ENCODE measurements around the gene HEXIM2.
A peak's percentile ranks its signal among the peaks of the same experiment; 100 is the strongest.
"Not testable (repeated sequence)": the region's sequence is repeated elsewhere in the genome, so short reads cannot be mapped to it uniquely, and the experiment has no call there.

The HEXIM2 gene

DNA sequence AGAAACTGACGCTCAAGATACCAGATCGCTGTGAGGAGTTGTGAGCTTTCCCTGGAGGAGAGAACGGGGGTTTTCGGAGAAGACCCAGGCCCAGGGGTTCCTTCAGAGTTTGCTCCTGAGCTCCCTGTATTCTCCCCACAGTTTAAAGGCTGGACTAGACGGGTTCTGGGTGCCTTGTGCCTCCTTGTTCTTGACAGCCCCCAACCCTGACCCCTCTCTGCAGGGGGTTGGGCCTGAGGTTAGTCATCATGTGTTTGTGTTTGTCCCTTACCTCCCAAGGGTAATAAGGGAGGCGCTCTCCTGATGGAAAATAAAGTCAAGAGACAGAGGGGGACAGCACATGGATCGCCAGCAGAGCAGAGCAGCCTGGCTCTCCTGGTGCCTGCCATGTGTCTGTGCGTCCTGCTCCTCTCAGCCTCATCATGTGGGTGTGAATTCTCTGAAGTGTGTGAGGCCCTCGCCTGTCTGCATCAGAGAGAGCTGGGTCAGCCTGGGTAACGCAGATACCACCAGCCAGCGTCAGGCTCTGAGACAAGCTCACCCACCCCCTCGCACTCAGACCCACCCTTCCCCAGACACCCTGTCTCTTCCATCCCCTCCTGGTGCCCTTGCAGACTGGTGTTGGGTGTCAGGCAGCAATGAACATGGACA is 8.7 kb downstream of the HEXIM2 start:
- DNase-seq (ENCODE audit: low read depth), result no peak

DNA sequence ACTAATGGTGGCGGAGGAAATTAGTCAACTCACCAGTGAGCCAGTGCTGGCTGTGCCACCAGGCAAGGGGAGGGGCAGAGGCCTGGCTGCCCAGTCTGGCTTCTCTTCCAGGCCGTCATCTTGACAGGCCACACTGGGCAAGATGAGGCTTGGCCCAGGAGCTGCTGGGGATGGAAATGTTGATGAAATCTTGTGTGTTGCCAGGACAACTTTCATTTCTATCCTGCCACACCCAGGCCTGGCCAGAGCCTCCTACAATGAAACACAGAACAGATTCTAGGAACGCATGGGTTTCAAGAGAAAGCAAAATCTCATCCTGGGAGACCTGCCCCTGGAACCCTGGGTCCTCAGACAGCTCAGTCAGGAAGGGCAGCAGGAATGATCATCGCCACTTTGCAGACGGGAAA is 9.3 kb downstream of the HEXIM2 start:
- DNase-seq (ENCODE audit: low read depth), result no peak

DNA sequence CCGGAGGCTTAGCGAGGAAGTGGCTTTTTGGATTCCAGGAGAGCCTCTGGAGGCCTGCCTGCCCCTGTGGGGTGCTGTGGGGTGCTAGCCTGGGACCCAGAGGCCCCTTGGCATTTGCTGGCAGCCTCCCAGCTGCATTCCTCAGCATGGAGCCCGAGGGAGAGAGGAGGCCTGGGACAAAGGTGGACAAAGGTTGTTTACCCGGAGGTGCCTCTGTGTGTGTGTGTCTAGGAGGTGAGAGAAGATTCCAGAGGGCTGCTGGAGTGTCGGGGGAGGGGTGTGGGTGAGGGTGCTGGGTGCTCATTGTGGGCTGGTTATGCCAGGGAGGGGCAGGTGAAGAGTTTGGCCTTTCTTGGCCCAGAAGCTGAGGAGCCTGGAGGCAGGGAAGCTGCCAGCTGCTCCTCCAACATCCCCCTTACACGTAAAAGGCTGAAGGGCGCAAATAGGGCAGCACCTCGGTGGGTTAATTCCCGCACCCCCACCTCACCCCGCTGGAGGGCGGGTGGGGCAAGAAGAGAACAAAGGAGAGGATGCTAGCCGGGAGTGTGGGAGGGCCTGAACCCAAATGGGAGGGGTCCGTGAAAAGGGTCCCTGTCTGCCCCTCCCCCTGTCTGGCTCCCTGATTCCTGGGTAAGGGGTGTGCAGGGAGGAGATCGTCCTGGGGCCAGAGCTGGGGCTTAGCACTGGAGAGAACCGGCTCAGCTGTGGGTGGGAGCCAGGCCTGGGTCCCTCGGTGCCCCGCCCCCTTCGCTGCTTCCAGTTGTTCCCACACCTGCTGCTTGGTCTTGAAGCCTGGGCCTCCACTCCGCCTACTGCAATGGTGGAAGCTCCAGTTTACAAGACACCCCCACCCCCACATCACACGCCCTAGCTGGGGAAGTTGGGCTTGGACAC is 9.9 kb downstream of the HEXIM2 start:
- no peak for DNase-seq (ENCODE audit: low read depth)

DNA sequence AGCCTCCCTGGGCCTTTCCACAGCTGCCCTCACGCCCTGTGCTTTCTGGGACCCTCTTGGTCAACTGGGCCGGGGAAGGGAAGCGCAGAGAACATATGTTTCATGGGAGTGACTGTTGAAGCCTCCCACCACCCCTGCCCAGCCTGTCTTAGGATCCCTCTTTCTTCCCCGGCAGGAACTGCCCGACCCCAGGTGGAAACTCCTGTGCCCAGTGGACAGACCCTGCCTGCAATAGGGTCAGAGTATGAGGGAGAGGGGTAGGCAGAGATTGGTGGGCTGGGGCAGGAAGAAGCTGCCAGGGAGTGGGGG is 10.5 kb downstream of the HEXIM2 start:
- DNase-seq (ENCODE audit: low read depth), result no peak

DNA sequence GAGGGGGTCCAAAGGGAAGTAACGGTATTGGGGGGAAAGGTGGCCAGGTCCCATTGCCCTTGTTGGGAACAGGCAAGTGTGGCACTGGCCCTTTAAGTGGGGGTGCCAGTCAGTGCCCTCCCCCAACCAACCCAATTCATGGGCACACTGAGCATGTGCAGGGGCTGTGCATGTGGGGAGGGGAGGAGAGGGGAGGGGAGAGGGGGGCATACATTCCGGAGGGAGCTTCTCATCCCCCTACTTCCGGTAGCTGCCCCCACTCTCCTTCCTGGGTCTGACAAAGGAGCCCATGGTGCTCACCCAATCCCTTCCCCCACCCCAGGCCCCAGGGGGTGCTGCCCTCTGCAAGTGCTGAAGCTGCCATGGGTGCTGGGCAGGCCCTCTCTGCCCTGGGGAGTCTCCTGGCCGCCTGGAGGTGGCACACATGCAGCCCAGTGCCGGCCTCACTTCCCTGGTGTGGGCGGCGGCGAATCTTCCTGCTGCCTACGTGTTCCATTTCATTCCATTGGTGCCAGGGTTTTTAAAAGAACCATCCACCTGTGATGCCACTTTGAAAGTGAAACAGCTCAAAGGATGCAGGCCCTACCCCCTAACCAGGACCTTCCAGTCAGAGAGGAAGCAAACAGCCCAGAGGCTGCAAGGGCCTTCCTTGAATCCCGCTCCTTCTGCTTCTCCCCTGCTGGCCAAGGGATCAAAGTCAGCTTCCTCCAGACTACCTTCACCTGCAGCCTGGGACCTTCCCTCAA is 11.0 kb downstream of the HEXIM2 start:
- DNase-seq (ENCODE audit: low read depth), result peak; percentile 22

DNA sequence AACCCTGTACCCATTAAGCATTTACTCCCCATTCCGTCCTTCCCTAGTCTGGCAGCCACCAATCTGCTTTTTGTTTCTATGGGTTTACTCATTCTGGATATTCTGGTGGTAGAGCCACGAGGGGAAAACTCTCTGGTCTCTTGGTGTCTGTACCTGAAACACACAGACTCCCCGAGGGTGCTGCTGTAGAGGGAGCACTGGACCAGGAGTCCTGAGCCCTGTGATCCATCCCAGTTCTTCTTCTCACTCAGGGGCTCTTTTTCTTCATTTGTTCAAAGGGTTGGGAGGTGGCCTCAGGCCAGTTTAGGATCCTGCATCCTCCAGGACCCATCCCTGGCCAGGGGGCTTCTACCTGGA is 14.1 kb downstream of the HEXIM2 start:
- DNase-seq (ENCODE audit: low read depth), result no peak

DNA sequence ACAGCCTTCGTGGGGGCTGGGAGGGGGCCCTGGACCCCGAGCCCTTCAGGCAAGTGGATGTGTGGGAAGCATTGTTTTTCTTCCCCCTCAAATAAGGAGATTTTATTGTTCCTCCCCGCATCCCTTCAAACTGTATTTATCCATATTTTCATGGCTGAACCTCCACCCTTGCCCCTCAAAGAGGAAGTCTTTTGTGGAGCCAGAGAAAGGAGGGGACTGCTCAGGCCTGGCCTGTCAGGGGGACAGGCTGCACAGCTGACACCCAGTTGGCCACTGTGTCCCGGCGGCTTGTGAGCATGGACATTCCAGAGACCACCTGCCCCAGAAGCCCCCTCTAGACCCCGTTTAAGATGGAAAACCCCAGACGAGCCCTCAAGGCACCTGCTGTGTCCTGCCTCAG is 15.9 kb downstream of the HEXIM2 start:
- no peak for DNase-seq (ENCODE audit: low read depth)

DNA sequence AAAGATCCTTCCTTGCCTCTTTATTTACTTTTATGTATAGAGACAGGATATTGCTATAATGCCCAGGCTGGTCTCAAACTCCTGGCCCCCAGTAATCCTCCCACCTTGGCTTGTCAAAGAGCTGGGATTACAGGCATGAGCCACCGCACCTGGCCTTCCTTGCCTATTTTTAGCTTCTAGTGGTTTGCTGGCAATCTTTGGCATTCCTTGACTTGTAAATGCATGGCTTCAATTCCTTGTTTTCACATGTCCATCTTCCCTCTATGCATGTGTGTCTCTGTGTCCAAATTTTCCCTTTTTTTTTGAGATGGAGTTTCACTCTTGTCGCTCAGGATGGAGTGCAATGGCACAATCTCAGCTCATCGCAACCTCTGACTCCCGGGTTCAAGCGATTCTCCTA is 22.5 kb downstream of the HEXIM2 start:
- no peak for DNase-seq (ENCODE audit: low read depth)

DNA sequence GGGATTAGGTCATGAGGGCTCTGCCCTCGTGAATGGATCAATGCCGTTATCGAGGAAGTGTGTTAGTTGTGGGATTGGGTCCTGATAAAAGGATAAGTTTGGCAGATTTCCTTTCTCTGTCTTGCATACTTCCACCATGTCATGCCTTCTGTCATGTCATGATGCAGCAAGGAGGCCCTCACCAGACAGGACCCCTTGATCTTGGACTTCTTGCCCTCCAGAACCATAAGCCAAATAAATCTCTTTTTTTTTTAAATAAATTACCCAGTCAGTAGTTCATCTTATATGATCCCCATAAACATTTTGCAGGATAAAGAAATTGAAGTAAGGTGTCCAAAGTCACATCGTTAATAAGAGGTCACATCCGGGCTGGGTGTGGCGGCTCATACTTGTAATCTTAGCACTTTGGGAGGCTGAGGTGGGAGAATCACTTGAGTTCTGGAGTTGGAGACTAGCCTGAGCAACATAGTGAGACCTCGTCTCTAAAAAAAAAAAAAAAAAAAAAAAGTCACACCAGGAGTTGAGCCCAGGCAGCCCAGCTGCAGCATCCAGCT is 25.2 kb downstream of the HEXIM2 start:
- no peak for DNase-seq (ENCODE audit: low read depth)

DNA sequence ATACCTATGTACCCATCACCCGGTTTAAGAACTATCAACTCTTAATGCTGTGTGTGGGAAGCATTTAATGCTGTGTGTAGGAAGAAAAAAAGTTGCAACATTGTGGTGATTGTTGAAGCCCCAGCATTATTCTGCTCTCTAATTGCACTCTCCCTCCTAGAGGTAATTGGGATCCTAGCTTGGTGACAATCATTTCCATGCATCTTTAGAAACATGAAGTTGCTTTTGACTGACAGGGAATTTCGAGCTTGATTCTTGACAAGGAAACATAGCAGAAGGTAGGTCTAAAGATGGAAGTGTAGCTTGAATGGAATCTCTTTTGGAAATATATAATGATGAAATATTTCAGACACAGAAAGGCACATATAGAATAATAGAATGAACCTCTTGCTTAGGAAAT is 27.3 kb downstream of the HEXIM2 start:
- no peak for DNase-seq (ENCODE audit: low read depth)

DNA sequence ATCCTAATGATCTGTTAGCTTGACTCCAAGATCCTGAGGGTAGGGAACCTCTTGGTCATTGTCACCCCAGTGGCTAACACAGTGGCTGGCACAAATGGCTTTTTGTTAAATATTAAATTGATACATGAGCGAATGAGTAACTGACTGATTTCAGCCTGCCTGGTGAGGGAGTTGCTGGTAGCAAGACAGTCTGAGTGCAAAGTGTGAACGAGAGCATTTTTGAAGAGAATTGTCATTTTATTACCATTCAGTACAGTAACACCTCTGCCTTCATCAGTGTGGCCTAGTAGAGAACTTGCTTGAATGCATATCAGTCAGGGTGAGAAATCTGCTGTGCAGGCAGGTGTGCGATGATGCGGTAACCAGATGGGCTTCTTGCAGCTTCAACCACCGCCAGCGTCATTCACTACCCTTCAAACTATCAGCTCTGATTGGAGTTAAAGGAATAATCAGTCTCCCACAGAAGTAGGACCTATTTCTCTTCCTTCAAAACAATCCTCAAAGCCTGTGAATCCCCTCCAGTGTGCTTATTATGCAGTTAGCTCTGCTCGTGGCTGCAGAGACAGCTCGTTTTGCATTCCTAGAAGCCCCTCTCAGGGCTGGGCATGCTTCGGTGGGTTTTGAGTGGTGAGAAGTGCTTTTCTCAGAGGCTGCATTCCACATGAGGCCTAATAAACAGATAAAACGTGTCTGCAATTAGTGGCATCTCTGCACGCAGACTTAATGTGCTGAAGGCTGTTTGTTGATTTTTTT is 29.0 kb downstream of the HEXIM2 start:
- DNase-seq (ENCODE audit: low read depth), result no peak

DNA sequence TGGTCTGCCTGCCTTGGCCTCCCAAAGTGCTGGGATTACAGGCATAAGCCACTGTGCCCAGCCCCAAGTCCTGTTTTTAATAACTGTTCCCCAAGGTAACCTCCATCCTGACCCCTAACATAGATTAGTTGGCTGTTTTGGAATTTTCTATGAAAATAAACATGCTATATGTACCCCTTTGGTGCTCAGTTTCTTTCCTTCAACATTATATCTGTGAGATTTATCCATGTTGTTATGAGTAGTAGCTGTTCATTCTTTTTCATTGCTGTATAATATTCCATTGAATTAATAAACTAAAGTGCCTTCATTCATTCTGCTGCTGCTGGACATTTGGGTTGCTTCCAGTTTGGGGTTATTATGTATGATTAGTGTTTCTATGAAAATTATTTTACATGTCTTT is 33.7 kb downstream of the HEXIM2 start:
- DNase-seq (ENCODE audit: low read depth), result no peak

DNA sequence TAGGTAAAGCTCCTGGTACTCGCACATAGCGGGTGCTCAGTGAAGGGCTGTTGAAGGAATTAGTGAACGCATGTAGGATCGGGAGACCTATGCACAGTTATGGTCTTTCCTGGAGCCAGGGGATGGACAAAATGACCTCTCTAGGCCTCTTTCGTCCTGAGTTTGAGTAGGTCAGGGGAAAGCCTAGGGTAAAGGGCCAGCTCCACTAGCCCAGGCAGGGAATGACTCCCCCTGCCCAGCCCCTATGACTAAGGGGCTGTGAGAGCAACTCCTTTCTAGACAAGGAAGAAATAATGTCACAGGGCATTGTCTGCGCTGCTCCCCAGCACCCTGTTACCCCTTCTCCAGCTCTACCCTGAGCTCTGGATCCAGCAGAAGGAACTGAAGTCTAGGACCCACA is 35.4 kb downstream of the HEXIM2 start:
- DNase-seq (ENCODE audit: low read depth), result no peak

DNA sequence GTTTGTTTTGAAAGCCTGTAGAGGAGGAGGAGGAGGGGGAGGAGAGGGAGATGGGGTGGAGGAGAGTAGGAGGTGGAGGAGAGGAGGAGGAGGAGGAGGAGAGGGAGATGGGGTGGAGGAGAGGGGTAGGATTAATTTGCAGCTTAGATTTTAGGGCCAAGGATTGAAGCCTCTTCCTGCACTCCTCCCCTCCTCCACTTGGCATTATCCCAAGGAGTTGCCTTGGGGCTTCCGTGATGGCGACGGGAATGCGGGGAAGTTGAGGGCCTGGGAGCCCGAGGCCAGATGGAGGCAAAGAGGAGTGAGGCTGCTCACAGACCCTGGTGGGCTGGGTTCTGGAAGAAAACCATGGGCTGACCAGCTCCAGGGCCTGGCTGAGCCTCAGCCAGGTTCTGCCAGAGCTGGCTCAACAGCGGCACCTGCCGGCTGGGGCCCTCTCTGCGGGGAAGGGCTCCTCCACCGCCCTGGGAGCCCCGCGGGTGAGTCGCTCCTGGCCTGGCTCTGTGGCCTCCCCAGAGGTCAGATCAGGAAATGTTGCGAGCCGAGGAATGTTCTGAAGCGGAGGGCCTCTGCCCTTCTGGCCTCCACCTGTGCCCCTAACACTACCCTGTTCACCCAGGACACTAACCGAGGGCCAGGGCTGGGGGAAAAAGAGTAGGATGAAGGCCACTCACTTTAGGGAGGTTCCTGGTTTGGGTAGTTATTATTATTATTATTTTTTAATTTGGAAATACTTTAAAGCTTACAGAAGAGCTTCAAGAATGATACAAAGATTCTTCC is 36.1 kb downstream of the HEXIM2 start:
- peak; percentile 76 for DNase-seq (ENCODE audit: low read depth)

DNA sequence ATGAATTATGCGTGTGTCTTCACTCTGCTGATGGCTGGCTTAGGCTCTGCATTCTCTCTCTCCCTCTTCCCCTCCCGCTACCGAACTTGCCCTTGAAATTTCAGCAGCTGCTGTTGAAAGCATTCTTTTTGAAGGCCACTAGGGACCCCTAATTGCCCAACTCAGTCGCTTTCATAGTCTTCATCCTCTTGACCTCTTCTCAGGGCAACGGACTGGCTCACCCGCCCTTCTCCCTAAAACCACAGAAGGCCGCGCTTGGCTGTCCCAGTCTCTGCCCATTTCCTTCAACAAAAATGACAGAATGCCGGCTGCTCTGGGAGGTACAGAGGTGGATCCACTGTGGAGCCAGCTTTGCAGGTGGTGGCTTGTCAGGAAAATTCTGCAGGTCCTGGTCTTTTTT is 39.0 kb downstream of the HEXIM2 start:
- DNase-seq (ENCODE audit: low read depth), result no peak

DNA sequence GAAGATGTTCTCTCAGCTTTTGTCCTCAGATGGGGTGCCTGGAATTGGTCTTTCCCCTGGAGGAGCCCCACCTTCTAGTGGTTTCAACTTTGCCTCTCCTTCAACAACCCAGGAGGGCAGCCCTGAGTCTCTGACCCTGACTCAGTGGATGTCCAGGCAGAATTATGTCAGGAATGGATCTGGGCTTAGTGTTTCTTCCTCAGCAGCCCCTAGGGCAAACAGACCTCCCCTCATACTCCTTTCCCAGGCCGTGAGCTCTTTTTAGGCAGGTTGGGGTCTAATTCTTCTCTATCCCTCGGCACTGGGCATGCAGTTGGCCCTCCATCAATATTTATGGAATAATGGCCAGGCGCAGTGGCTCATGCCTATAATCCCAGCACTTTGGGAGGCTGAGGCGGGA is 39.8 kb downstream of the HEXIM2 start:
- DNase-seq (ENCODE audit: low read depth), result no peak

DNA sequence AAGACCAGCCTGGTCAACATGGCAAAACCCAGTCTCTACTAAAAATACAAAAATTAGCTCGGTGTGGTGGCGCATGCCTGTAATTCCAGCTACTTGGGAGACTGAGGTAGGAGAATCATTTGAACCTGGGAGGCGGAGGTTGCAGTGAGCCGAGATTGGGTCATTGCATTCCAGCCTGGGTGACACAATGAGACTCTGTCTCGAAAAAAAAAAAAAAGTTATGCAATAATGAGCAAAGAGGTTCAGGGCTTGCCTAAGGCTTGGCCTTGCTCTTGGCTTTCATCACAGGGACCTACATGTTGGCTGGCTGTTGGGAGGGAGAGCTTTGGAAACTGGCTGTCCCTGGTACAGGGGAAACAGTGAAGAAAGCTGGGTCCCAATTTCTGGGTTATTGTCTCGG is 40.2 kb downstream of the HEXIM2 start:
- not testable (repeated sequence) for DNase-seq (ENCODE audit: low read depth)

DNA sequence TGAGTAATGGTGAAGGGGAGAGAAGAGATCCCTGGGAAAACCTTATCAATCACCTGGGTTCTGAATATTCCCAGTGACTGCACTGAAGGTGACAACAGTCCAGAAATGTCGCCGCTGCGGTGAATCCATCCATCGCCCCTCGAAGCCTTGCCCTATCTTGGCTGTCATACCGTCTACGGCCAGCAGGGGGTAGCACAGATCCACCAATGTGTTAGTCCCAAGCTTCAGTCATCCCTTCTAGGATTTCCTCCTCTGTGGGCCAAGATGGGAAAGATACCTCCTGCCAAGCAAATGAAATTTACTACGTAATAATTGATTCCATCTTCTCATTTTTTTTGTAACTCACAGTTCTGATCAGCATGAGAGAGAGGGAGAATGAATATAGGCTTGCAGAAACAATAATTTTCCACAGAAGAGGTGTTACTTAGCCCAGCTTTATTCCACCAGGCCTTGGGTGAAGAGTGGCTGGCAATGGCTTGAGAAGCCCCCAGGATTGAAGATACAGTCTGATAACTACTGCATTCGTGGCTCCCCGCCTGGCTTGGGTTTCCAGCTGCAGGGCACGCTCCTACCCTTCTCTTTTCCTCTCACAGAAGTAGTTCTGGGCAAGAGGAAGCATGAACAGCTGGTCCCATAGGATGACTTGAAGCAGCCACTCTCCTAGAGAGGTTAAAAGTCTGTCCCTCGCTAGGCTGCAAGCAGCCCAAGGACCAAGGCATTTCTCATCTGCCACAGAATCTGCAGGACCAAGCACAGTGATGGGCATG is 57.4 kb downstream of the HEXIM2 start:
- DNase-seq (ENCODE audit: low read depth), result peak; percentile 71

All from activated T-helper 1 cell treated with Interleukin-2 at 50 U/mL for 16 hours (primary cell).